Mononuclear cell (primary cell): Measurements from ENCODE around the gene GUCY1A2. TPM values are rescaled to one million over a fixed set of nuclear protein-coding genes. Genes with fewer than 3 reads are reported as not detected.

ENCODE experiments used
- H3K27me3 ChIP-seq: 2 replicates; pipeline ENCODE4 v1.6.0; 2011; ENCODE audit warnings: low read length, control low read depth; ENCODE audit not compliant: insufficient read depth
- H3K4me1 ChIP-seq: 2 replicates; pipeline ENCODE4 v1.5.1; 2011; ENCODE audit warnings: mild to moderate bottlenecking, low read length, control low read depth; ENCODE audit not compliant: insufficient read depth
- H3K4me3 ChIP-seq: 2 replicates; pipeline ENCODE4 v1.5.1; 2011; ENCODE audit warnings: mild to moderate bottlenecking, low read length, moderate library complexity
- H3K9me3 ChIP-seq: 2 replicates; pipeline ENCODE4 v1.5.1; 2011; ENCODE audit warnings: low read depth, mild to moderate bottlenecking, control low read depth, low read length
- total RNA-seq: library from RNA; depleted of rRNA; stranded (reverse); fragments of >200 nt; gene quantifications from one replicate; pipeline ENCODE4 v1.2.3, GENCODE V29; 2012

GUCY1A2 gene
- total RNA-seq, 1 donor = under 0.01 TPM

- no peaks in the 10 kb centered on the region for H3K4me1 ChIP-seq
- H3K9me3 ChIP-seq = no peaks in the 10 kb centered on the region
- H3K4me3 ChIP-seq = no peak overlapping the region
- H3K27me3 ChIP-seq = no peaks in the 10 kb centered on the region
These were observed 339.1 kb downstream of the GUCY1A2 start for GRCh38 chr11:106679181-106679580.

GRCh38 chr11:106670069-106670468 lies 348.2 kb downstream of the GUCY1A2 start:
- Histone ChIP-seq H3K4me3 (no peak overlapping the region), H3K4me1 (no peaks in the 10 kb centered on the region), H3K9me3 (no peaks in the 10 kb centered on the region), H3K27me3 (no peaks in the 10 kb centered on the region)

- no peak overlapping the region for H3K4me3 ChIP-seq
- no peaks in the 10 kb centered on the region for H3K9me3 ChIP-seq
- no peaks in the 10 kb centered on the region for H3K4me1 ChIP-seq
- no peaks in the 10 kb centered on the region for H3K27me3 ChIP-seq
These were observed 350.1 kb downstream of the GUCY1A2 start for GRCh38 chr11:106668147-106668546.

GRCh38 chr11:106656646-106657045 lies 361.6 kb downstream of the GUCY1A2 start:
- no peaks in the 10 kb centered on the region for H3K27me3 ChIP-seq
- H3K4me1 ChIP-seq = no peaks in the 10 kb centered on the region
- H3K4me3 ChIP-seq = no peak overlapping the region
- peaks cover 4% of the 10 kb centered on the region for H3K9me3 ChIP-seq

- Histone ChIP-seq H3K4me1 (no peaks in the 10 kb centered on the region), H3K4me3 (no peak overlapping the region), H3K9me3 (peaks cover 14% of the 10 kb centered on the region), H3K27me3 (no peaks in the 10 kb centered on the region)
These were observed 373.5 kb downstream of the GUCY1A2 start for GRCh38 chr11:106644824-106645223.

- Histone ChIP-seq H3K27me3 (no peaks in the 10 kb centered on the region), H3K4me3 (no peak overlapping the region), H3K9me3 (peaks cover 15% of the 10 kb centered on the region)
These were observed 375.9 kb downstream of the GUCY1A2 start for GRCh38 chr11:106642331-106642730.

GRCh38 chr11:106632283-106632682 lies 386.0 kb downstream of the GUCY1A2 start:
- Histone ChIP-seq H3K27me3 (no peaks in the 10 kb centered on the region), H3K4me3 (no peak overlapping the region), H3K9me3 (no peaks in the 10 kb centered on the region), H3K4me1 (no peaks in the 10 kb centered on the region)

More at GRCh38 chr11:106642331-106642730, 375.9 kb downstream of the GUCY1A2 start:
- H3K4me1 ChIP-seq = no peaks in the 10 kb centered on the region

- Histone ChIP-seq H3K27me3 (no peaks in the 10 kb centered on the region), H3K4me1 (no peaks in the 10 kb centered on the region), H3K4me3 (no peak overlapping the region), H3K9me3 (peaks cover 10% of the 10 kb centered on the region)
These were observed 390.6 kb downstream of the GUCY1A2 start for GRCh38 chr11:106627694-106628093.

GRCh38 chr11:106625566-106625965 lies 392.7 kb downstream of the GUCY1A2 start:
- Histone ChIP-seq H3K27me3 (no peaks in the 10 kb centered on the region), H3K4me3 (no peak overlapping the region), H3K4me1 (no peaks in the 10 kb centered on the region), H3K9me3 (peaks cover 10% of the 10 kb centered on the region)

- no peaks in the 10 kb centered on the region for H3K4me1 ChIP-seq
- H3K4me3 ChIP-seq = no peak overlapping the region
- no peaks in the 10 kb centered on the region for H3K27me3 ChIP-seq
- peaks cover 10% of the 10 kb centered on the region for H3K9me3 ChIP-seq
These were observed 393.9 kb downstream of the GUCY1A2 start for GRCh38 chr11:106624377-106624776.
